Activated T-cell treated with anti-CD3 and anti-CD28 coated beads, Interleukin-2, amount 50 U/mL, for 24 hours (primary cell): ENCODE data around the gene AGPAT2.
"Not testable (repeated sequence)": the region's sequence is repeated elsewhere in the genome, so short reads cannot be mapped to it uniquely, and the experiment has no call there.

ENCODE experiments used
- DNase-seq: peaks from one replicate; pipeline ENCODE4 v3.0.0-alpha.2; 2020
- H3K27ac Mint-ChIP-seq: 2 replicates; pipeline ENCODE4 v1.8.0; 2020; ENCODE audit warnings: mild to moderate bottlenecking, mixed read lengths
- H3K27me3 Mint-ChIP-seq: 2 replicates; pipeline ENCODE4 v1.8.0; 2020; ENCODE audit warnings: mixed read lengths
- H3K36me3 Mint-ChIP-seq: 2 replicates; pipeline ENCODE4 v1.8.0; 2020; ENCODE audit warnings: low read depth, mixed read lengths
- H3K4me1 Mint-ChIP-seq: 2 replicates; pipeline ENCODE4 v1.8.0; 2020; ENCODE audit warnings: low read depth, mixed read lengths
- H3K4me3 Mint-ChIP-seq: 2 replicates; pipeline ENCODE4 v1.8.0; 2020; ENCODE audit warnings: mild to moderate bottlenecking, moderate library complexity, mixed read lengths
- H3K9me3 Mint-ChIP-seq: 2 replicates; pipeline ENCODE4 v1.8.0; 2020; ENCODE audit warnings: mixed read lengths

Gene AGPAT2

GRCh38 chr9:136713550-136713949, 26.3 kb upstream of the AGPAT2 start:
- Mint-ChIP-seq H3K9me3 (no peaks in the 10 kb centered on the region), H3K4me3 (no peak overlapping the region), H3K27me3 (peaks cover 49% of the 10 kb centered on the region), H3K27ac (no peak overlapping the region), H3K4me1 (peaks cover 4% of the 10 kb centered on the region), H3K36me3 (no peaks in the 10 kb centered on the region)
- no peak for DNase-seq

GRCh38 chr9:136712690-136713544, 25.7 kb upstream of the AGPAT2 start:
- H3K27me3 Mint-ChIP-seq: peaks cover 49% of the 10 kb centered on the region
- no peak for DNase-seq
- no peaks in the 10 kb centered on the region for H3K36me3 Mint-ChIP-seq
- peaks cover 4% of the 10 kb centered on the region for H3K4me1 Mint-ChIP-seq
- no peaks in the 10 kb centered on the region for H3K9me3 Mint-ChIP-seq
- no peak overlapping the region for H3K4me3 Mint-ChIP-seq
- H3K27ac Mint-ChIP-seq: no peak overlapping the region

- DNase-seq: no peak
- no peaks in the 10 kb centered on the region for H3K9me3 Mint-ChIP-seq
- no peaks in the 10 kb centered on the region for H3K36me3 Mint-ChIP-seq
- H3K4me1 Mint-ChIP-seq: peaks cover 4% of the 10 kb centered on the region
- H3K27me3 Mint-ChIP-seq: peaks cover 52% of the 10 kb centered on the region
- no peak within 1 kb of the TSS for H3K27ac Mint-ChIP-seq
- H3K4me3 Mint-ChIP-seq: peak within 1 kb of the TSS; percentile 35
Observed at GRCh38 chr9:136711751-136712689, 24.8 kb upstream of the AGPAT2 start, which contains the start of gene DIPK1B. Gene DIPK1B, plus strand, starts transcription at chr9:136712572. Its CDS starts 94 bp downstream, at chr9:136712666.

GRCh38 chr9:136711219-136711648, 24.0 kb upstream of the AGPAT2 start:
- H3K36me3 Mint-ChIP-seq, H3K4me1 Mint-ChIP-seq, DNase-seq, H3K9me3 Mint-ChIP-seq, H3K27ac Mint-ChIP-seq: not testable (repeated sequence)
- Mint-ChIP-seq H3K27me3 (peaks cover 49% of the 10 kb centered on the region), H3K4me3 (peak overlapping the region; percentile 35)

DNA sequence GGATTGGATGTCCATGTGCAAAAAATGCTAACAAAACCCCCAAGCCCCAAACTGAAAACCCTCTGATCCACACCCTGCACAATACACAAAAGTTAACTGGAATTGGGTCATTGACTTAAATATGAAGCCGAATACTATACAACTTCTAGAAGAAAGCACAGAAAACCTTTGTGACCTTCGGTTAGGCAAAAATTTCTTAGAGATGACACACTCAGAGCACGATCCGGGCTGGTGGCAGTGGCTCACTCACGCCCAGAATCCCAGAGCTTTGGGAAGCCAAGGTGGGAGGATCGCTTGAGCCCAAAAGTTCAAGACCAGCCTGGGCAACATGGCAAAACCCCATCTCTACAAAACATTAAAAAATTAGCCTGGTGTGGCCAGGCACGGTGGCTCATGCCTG, 23.3 kb upstream of the AGPAT2 start:
- peaks cover 4% of the 10 kb centered on the region for H3K4me1 Mint-ChIP-seq
- H3K9me3 Mint-ChIP-seq: no peaks in the 10 kb centered on the region
- no peak overlapping the region for H3K27ac Mint-ChIP-seq
- no peaks in the 10 kb centered on the region for H3K36me3 Mint-ChIP-seq
- no peak for DNase-seq
- peaks cover 49% of the 10 kb centered on the region for H3K27me3 Mint-ChIP-seq
- no peak overlapping the region for H3K4me3 Mint-ChIP-seq

GRCh38 chr9:136709454-136710109, 22.3 kb upstream of the AGPAT2 start:
- no peak overlapping the region for H3K4me3 Mint-ChIP-seq
- H3K9me3 Mint-ChIP-seq: no peaks in the 10 kb centered on the region
- no peaks in the 10 kb centered on the region for H3K36me3 Mint-ChIP-seq
- H3K27me3 Mint-ChIP-seq: peaks cover 52% of the 10 kb centered on the region
- DNase-seq: no peak
- H3K4me1 Mint-ChIP-seq: peaks cover 4% of the 10 kb centered on the region
- H3K27ac Mint-ChIP-seq: no peak overlapping the region

GRCh38 chr9:136707849-136708517, 20.7 kb upstream of the AGPAT2 start:
- Mint-ChIP-seq H3K4me1 (peaks cover 6% of the 10 kb centered on the region), H3K4me3 (no peak overlapping the region), H3K27ac (no peak overlapping the region), H3K27me3 (peaks cover 36% of the 10 kb centered on the region), H3K9me3 (no peaks in the 10 kb centered on the region), H3K36me3 (no peaks in the 10 kb centered on the region)
- no peak for DNase-seq

GRCh38 chr9:136707011-136707410, 19.8 kb upstream of the AGPAT2 start:
- H3K4me3 Mint-ChIP-seq: no peak overlapping the region
- H3K9me3 Mint-ChIP-seq: no peaks in the 10 kb centered on the region
- H3K27ac Mint-ChIP-seq: no peak overlapping the region
- H3K36me3 Mint-ChIP-seq: no peaks in the 10 kb centered on the region
- peaks cover 10% of the 10 kb centered on the region for H3K4me1 Mint-ChIP-seq
- DNase-seq: no peak
- H3K27me3 Mint-ChIP-seq: peaks cover 36% of the 10 kb centered on the region

DNA sequence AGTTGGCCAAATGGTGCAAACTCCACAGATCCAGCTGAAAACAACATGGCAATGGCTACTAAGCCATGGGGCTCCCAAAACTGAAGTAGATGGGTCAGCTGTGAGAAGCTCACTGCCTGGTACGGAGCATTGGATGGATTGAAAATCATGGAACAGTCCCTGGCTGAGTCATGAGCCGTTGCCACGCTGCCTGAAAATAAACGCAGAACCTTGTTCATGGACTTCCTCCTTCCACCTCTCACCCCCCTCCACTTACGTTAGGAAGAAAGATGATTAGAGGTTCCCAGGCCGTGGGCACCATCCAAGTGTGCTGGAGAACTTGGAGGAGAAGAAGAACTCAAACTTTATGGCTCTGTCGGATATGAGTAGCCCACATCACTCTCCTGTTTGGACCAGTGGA, 18.3 kb upstream of the AGPAT2 start:
- Mint-ChIP-seq H3K4me1 (peaks cover 19% of the 10 kb centered on the region), H3K27me3 (peaks cover 26% of the 10 kb centered on the region), H3K4me3 (no peak overlapping the region), H3K36me3 (no peaks in the 10 kb centered on the region), H3K27ac (no peak overlapping the region), H3K9me3 (no peaks in the 10 kb centered on the region)
- DNase-seq: no peak

- DNase-seq, H3K9me3 Mint-ChIP-seq, H3K27ac Mint-ChIP-seq, H3K4me3 Mint-ChIP-seq, H3K36me3 Mint-ChIP-seq: not testable (repeated sequence)
- Mint-ChIP-seq H3K27me3 (peaks cover 22% of the 10 kb centered on the region), H3K4me1 (peaks cover 24% of the 10 kb centered on the region)
Observed at GRCh38 chr9:136704741-136705140, 17.5 kb upstream of the AGPAT2 start.

- Mint-ChIP-seq H3K27me3 (peaks cover 27% of the 10 kb centered on the region), H3K4me3 (no peak overlapping the region), H3K9me3 (no peaks in the 10 kb centered on the region), H3K27ac (no peak overlapping the region), H3K36me3 (no peaks in the 10 kb centered on the region), H3K4me1 (peaks cover 24% of the 10 kb centered on the region)
- no peak for DNase-seq
Observed at GRCh38 chr9:136703276-136703860, 16.1 kb upstream of the AGPAT2 start.

DNA sequence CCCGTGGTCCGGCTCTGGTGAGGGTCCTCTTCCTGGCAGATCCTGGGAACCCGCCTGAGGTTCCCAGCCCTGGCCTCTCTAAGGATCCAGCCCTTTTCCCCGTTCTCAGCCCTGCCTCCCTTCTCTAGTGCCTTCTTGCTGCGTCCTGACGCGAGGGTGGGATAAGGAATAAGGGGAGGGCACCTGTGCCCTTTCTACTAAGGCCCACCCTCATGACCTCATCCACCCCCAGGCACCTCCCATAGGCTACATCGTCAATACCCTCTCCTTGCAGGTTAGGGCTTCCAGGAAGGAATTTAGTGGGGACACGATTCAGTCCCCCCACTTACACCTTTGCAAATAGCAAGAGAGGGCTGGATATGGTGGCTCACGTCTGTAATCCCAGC, 14.4 kb upstream of the AGPAT2 start:
- Mint-ChIP-seq H3K27ac (peak overlapping the region; percentile 92), H3K4me3 (peak overlapping the region; percentile 73), H3K27me3 (peaks cover 34% of the 10 kb centered on the region), H3K36me3 (no peaks in the 10 kb centered on the region), H3K9me3 (no peaks in the 10 kb centered on the region), H3K4me1 (peaks cover 24% of the 10 kb centered on the region)
- no peak for DNase-seq

DNA sequence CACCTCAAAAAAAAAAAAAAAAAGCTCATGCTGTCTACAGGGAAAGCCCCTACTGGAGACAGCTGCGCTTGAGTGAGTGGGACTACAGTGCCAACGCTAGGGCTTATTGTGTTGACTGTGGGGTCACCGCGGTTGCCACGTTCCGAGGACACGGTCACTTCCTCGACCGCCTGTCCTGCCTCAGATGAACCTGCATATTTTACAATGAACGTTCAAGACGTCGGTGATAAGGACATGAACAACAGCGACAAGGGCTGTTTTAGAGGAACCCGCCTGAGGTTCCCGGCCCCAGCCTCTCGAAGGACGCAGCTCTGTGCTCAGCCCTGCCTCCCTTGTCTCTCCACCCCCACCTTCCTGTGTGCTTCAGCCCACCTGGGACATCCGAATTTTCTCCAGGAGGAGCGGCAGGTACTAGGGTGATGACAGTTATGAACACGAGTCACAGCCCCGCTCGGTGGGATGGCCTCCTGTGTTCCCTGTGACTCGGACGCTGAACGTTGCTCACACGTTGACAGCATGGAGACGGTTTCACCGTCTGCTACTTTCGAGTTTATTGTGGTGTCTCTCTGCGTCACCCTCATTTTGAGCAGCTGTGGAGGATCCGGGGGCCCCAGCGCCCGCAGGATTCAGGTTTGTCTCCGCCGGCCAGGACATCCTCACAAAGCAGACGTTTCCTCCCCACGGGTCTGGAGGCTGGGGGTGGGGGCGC, 13.9 kb upstream of the AGPAT2 start:
- DNase-seq: peak; percentile 79
- Mint-ChIP-seq H3K4me3 (peak overlapping the region; percentile 73), H3K27ac (peak overlapping the region; percentile 92), H3K36me3 (no peaks in the 10 kb centered on the region), H3K27me3 (peaks cover 33% of the 10 kb centered on the region), H3K4me1 (peaks cover 24% of the 10 kb centered on the region), H3K9me3 (no peaks in the 10 kb centered on the region)
